ENCODE measurements around the gene PNPT1. TPM values are rescaled to one million over a fixed set of nuclear protein-coding genes. Genes with fewer than 3 reads are reported as not detected.

Gene PNPT1
- total and polyA plus RNA-seq, 2 of the 13 experiments (the other 11 are each of a cell fraction or from before 2014, with no cell fraction given), result 23.4 to 61.0 TPM

GRCh38 chr2:55693181-55694125, at the start of gene PNPT1 (continued):
- TF ChIP-seq ZNF614 (CRISPR knock-in tag; IDR thresholded peaks at IDR 0.05; ENCODE audit: borderline replicate concordance) (peak; percentile 87; the same call in 1 of the 2 replicates), IRX3 (CRISPR knock-in tag; IDR thresholded peaks at IDR 0.05; ENCODE audit: borderline replicate concordance, low read depth) (no peak; the same call in none of the 2 replicates), SMYD3 (CRISPR knock-in tag; IDR thresholded peaks at IDR 0.05) (peak; percentile 99), ZNF75D (CRISPR knock-in tag; IDR thresholded peaks at IDR 0.05; ENCODE audit: borderline replicate concordance) (no peak; the same call in 1 of the 2 replicates), REPIN1 (CRISPR knock-in tag; IDR thresholded peaks at IDR 0.05; ENCODE audit: borderline replicate concordance, low read depth) (peak; percentile 97), ZNF772 (CRISPR knock-in tag; IDR thresholded peaks at IDR 0.05) (peak; percentile 81), FOXJ3 (CRISPR knock-in tag; IDR thresholded peaks at IDR 0.05; ENCODE audit: borderline replicate concordance) (peak; percentile 56; the same call in 1 of the 2 replicates), DR1 (CRISPR knock-in tag; IDR thresholded peaks at IDR 0.05) (peak; percentile 25; the same call in 1 of the 2 replicates), HNRNPL (IDR thresholded peaks at IDR 0.05; ENCODE audit: low read depth, low read length) (no peak), NFKB2 (CRISPR knock-in tag; IDR thresholded peaks at IDR 0.05; ENCODE audit: borderline replicate concordance) (peak; percentile 98; the same call in 1 of the 2 replicates), HMG20A (CRISPR knock-in tag; IDR thresholded peaks at IDR 0.05; ENCODE audit: borderline replicate concordance) (no peak; the same call in 1 of the 2 replicates), ISX (CRISPR knock-in tag; conservative IDR thresholded peaks at IDR 0.05) (peak; percentile 55; the same call in 1 of the 2 replicates), ZBTB39 (CRISPR knock-in tag; IDR thresholded peaks at IDR 0.05) (no peak), JARID2 (CRISPR knock-in tag; IDR thresholded peaks at IDR 0.05; ENCODE audit: insufficient replicate concordance) (no peak), TAF1 (CRISPR knock-in tag; IDR thresholded peaks at IDR 0.05) (peak; percentile 95), DRAP1 (CRISPR knock-in tag; IDR thresholded peaks at IDR 0.05) (peak; percentile 74), POLR2AphosphoS5 (IDR thresholded peaks at IDR 0.05; ENCODE audit: low read depth, low read length) (peak; percentile 92), ZSCAN30 (CRISPR knock-in tag; IDR thresholded peaks at IDR 0.05) (no peak), ARID2 (CRISPR knock-in tag; IDR thresholded peaks at IDR 0.05; ENCODE audit: borderline replicate concordance) (peak; percentile 90), ZNF703 (CRISPR knock-in tag; IDR thresholded peaks at IDR 0.05; ENCODE audit: borderline replicate concordance) (no peak), STAG1 (CRISPR knock-in tag; IDR thresholded peaks at IDR 0.05) (no peak), NAIF1 (CRISPR knock-in tag; IDR thresholded peaks at IDR 0.05; ENCODE audit: borderline replicate concordance) (peak; percentile 85; the same call in 1 of the 2 replicates)
- TF ChIP-seq, protein P1, sequence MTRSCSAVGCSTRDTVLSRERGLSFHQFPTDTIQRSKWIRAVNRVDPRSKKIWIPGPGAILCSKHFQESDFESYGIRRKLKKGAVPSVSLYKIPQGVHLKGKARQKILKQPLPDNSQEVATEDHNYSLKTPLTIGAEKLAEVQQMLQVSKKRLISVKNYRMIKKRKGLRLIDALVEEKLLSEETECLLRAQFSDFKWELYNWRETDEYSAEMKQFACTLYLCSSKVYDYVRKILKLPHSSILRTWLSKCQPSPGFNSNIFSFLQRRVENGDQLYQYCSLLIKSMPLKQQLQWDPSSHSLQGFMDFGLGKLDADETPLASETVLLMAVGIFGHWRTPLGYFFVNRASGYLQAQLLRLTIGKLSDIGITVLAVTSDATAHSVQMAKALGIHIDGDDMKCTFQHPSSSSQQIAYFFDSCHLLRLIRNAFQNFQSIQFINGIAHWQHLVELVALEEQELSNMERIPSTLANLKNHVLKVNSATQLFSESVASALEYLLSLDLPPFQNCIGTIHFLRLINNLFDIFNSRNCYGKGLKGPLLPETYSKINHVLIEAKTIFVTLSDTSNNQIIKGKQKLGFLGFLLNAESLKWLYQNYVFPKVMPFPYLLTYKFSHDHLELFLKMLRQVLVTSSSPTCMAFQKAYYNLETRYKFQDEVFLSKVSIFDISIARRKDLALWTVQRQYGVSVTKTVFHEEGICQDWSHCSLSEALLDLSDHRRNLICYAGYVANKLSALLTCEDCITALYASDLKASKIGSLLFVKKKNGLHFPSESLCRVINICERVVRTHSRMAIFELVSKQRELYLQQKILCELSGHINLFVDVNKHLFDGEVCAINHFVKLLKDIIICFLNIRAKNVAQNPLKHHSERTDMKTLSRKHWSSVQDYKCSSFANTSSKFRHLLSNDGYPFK (CRISPR knock-in tag; IDR thresholded peaks at IDR 0.05; ENCODE audit: borderline replicate concordance), result peak; percentile 90; the same call in 1 of the 2 replicates
